B cell (primary cell): ENCODE results near the gene DMXL1. TPM values are rescaled to one million over a fixed set of nuclear protein-coding genes. Genes with fewer than 3 reads are reported as not detected.

Experiments
- ATAC-seq: fragments of 200-7000 bp; cut with Tn5 transposase; one replicate; pipeline ENCODE4 v1.10.0; 2021; ENCODE audit warnings: low read depth, mild to moderate bottlenecking, moderate number of reproducible peaks, moderate library complexity
- CTCF ChIA-PET: fragments of 350-600 bp; sonication (Branson Sonifier 250); formaldehyde crosslinking; loops from one replicate; lab custom pipeline; 2021; ENCODE audit warnings: antibody characterized with exemption, inconsistent platforms; lab: Charles Lee
- POLR2A ChIA-PET: fragments of 350-600 bp; sonication (Branson Sonifier 250); formaldehyde crosslinking; loops from one replicate; lab custom pipeline; 2021; ENCODE audit warnings: antibody characterized with exemption; lab: Charles Lee
- DNase-seq: peaks from one replicate; pipeline ENCODE4 v3.0.0; 2013
- H2AFZ ChIP-seq: 2 replicates; pipeline ENCODE4 v1.6.1; 2012; ENCODE audit warnings: mild to moderate bottlenecking, low read depth, low read length; ENCODE audit not compliant: insufficient read depth, poor library complexity, severe bottlenecking
- H3K27ac ChIP-seq, 2 donors: 1 replicate in 1 of 2; 2 replicates in 1 of 2; pipeline ENCODE4 v1.5.1; 2012 to 2013; ENCODE audit warnings: low read length in 2 of 2, mild to moderate bottlenecking in 2 of 2, moderate library complexity in 1 of 2
- H3K27me3 ChIP-seq, 4 experiments: fragments of 200-600 bp in 1 of 4; sonication (generic) in 1 of 4; replicated peaks in 1 of 4; 1 replicate in 2 of 4; 2 replicates in 2 of 4; pipeline versions ENCODE4 v1.6.1 to v1.7.0; 2013 to 2016; ENCODE audit warnings: low read length in 3 of 4, mild to moderate bottlenecking in 2 of 4, mixed read lengths in 1 of 4, moderate library complexity in 1 of 4; ENCODE audit not compliant: insufficient read depth in 4 of 4, control insufficient read depth in 3 of 4; ENCODE audit errors: control extremely low read depth in 1 of 4
- H3K36me3 ChIP-seq, 2 experiments: replicated peaks in 1 of 2; 1 replicate in 1 of 2; 2 replicates in 1 of 2; pipeline versions ENCODE4 v1.6.1 to v1.7.1; 2013; ENCODE audit warnings: low read length in 1 of 2; ENCODE audit not compliant: insufficient read depth in 2 of 2, control insufficient read depth in 1 of 2; ENCODE audit errors: control extremely low read depth in 1 of 2, extremely low read depth in 1 of 2
- H3K4me1 ChIP-seq, 2 donors: fragments of 200-600 bp in 1 of 2; sonication (generic) in 1 of 2; 1 replicate in 1 of 2; 2 replicates in 1 of 2; pipeline versions ENCODE4 v1.5.1 to v1.6.1; 2013 to 2017; ENCODE audit warnings: low read length in 2 of 2; ENCODE audit not compliant: control insufficient read depth in 2 of 2, insufficient read depth in 2 of 2
- H3K4me2 ChIP-seq: replicated peaks from 2 replicates; pipeline ENCODE3; 2012; ENCODE audit warnings: mild to moderate bottlenecking, low read depth, low read length; ENCODE audit not compliant: poor library complexity, severe bottlenecking
- H3K4me3 ChIP-seq, 5 experiments: fragments of 200-600 bp in 1 of 5; sonication (generic) in 1 of 5; 1 replicate in 3 of 5; 2 replicates in 2 of 5; pipeline versions ENCODE4 v1.5.1 to v1.7.0; 2011 to 2016; ENCODE audit warnings: low read length in 4 of 5, mild to moderate bottlenecking in 4 of 5, low read depth in 2 of 5, control low read depth in 1 of 5, moderate library complexity in 1 of 5; ENCODE audit not compliant: insufficient read depth in 1 of 5; ENCODE audit errors: control extremely low read depth in 1 of 5, extremely low read depth in 1 of 5
- H3K79me2 ChIP-seq: fragments of 200-600 bp; sonication (generic); one replicate; pipeline ENCODE4 v1.6.0; 2016; ENCODE audit warnings: low read length; ENCODE audit not compliant: control insufficient read depth, insufficient read depth
- H3K9ac ChIP-seq: fragments of 200-600 bp; sonication (generic); 2 replicates; pipeline ENCODE4 v1.6.1; 2017; ENCODE audit warnings: mild to moderate bottlenecking, low read length, moderate library complexity
- H3K9me3 ChIP-seq, 3 donors: one replicate each; pipeline versions ENCODE4 v1.6.1 to v1.7.1; 2013; ENCODE audit warnings: low read length in 2 of 3; ENCODE audit not compliant: control insufficient read depth in 2 of 3, insufficient read depth in 1 of 3; ENCODE audit errors: control extremely low read depth in 1 of 3
- H4K20me1 ChIP-seq: 2 replicates; pipeline ENCODE4 v1.6.0; 2012; ENCODE audit warnings: mild to moderate bottlenecking, low read length; ENCODE audit not compliant: insufficient read depth, control insufficient read depth, poor library complexity, severe bottlenecking
- H3K27ac Mint-ChIP-seq: one replicate; pipeline ENCODE4 v1.8.0; 2021; ENCODE audit warnings: mixed read lengths
- H3K27me3 Mint-ChIP-seq: one replicate; pipeline ENCODE4 v1.8.0; 2021; ENCODE audit warnings: mixed read lengths
- H3K4me1 Mint-ChIP-seq: one replicate; pipeline ENCODE4 v1.8.0; 2021; ENCODE audit warnings: mixed read lengths
- H3K4me3 Mint-ChIP-seq: one replicate; pipeline ENCODE4 v1.8.0; 2021; ENCODE audit warnings: mixed read lengths
- H3K9me3 Mint-ChIP-seq: one replicate; pipeline ENCODE4 v1.8.0; 2022; ENCODE audit warnings: mixed read lengths; ENCODE audit not compliant: insufficient read depth
- CTCF ChIP-seq: fragments of 200-600 bp; IDR thresholded peaks from one replicate; pipeline ENCODE4 v1.8.0; 2022; ENCODE audit warnings: antibody characterized with exemption, mild to moderate bottlenecking
- EZH2 ChIP-seq: IDR thresholded peaks from 2 replicates; pipeline ENCODE4 v1.6.1; 2012; ENCODE audit warnings: borderline replicate concordance, low read depth, mild to moderate bottlenecking, moderate library complexity, low read length; ENCODE audit not compliant: insufficient read depth, poor library complexity, severe bottlenecking
- WGBS: methylation state at CpG from one replicate; pipeline ENCODE4 v1.1.5; 2013; ENCODE audit warnings: missing lambda C conversion rate; ENCODE audit not compliant: insufficient coverage; 5-methylcytosine and 5-hydroxymethylcytosine counted together
- intact Hi-C: fragments of 100-400 bp; cut with micrococcal nuclease; formaldehyde crosslinking; loops from one replicate; pipeline ENCODE4 v1.10.0; 2022
- polyA plus RNA-seq: library from polyadenylated mRNA; depleted of rRNA; stranded (reverse); fragments of >200 nt; gene quantifications from 2 replicates; pipeline ENCODE4 v1.2.3, GENCODE V29; 2012
- total RNA-seq, 2 donors: library from RNA; stranded (reverse); fragments of 120-200 nt in 1 of 2; gene quantifications; 1 replicate in 1 of 2; 2 replicates in 1 of 2; pipeline versions ENCODE4 v1.2.3 to v1.2.4, GENCODE V29; 2013 to 2022

The DMXL1 gene
- total and polyA plus RNA-seq, 2 donors (not counting 1 experiment from before 2014, with no cell fraction given) = 37.9 to 129 TPM

- no peak for DNase-seq
- WGBS = 94% methylated on average over 6 of the region's 8 CpGs
- ChIA-PET POLR2A (interaction anchor here (0.7 to 0.9 kb wide), 2 partner anchors 29 to 104 kb away, joined by 5 to 7 read pairs; no protein-coding TSS in a partner anchor), CTCF (interaction anchor here (0.6 to 1.4 kb wide), 4 partner anchors 25 to 123 kb away, joined by 3 to 4 read pairs (median 3); no protein-coding TSS in a partner anchor)
- Histone ChIP-seq H3K27ac (peak overlapping the region; percentile 54 to 74), H3K4me2 (peak overlapping the region; percentile 59), H3K36me3 (peaks cover 12 to 18% of the 10 kb centered on the region in 2 experiments), H3K27me3 (no peaks in the 10 kb centered on the region), H4K20me1 (peaks cover 42% of the 10 kb centered on the region), H3K4me3 (no peak overlapping the region), H2AFZ (no peak overlapping the region), H3K4me1 (peaks cover 98 to 100% of the 10 kb centered on the region in 2 donors), H3K79me2 (peaks cover 100% of the 10 kb centered on the region), H3K9ac (peak overlapping the region; percentile 10), H3K9me3 (no peaks in the 10 kb centered on the region)
- no peaks in the 10 kb centered on the region for H3K9me3 Mint-ChIP-seq
- intact Hi-C loops = no loop called here
- ATAC-seq = no peak
- H3K4me1 Mint-ChIP-seq = peaks cover 95% of the 10 kb centered on the region
- TF ChIP-seq CTCF (no peak), EZH2 (no peak)
- H3K27me3 Mint-ChIP-seq = no peaks in the 10 kb centered on the region
- peak overlapping the region; percentile 71 for H3K4me3 Mint-ChIP-seq
- peak overlapping the region; percentile 82 for H3K27ac Mint-ChIP-seq
Observed at GRCh38 chr5:119286511-119287488, 215.9 kb downstream of the DMXL1 start.
